Measurements from ENCODE around the gene WDPCP.

The WDPCP gene

GRCh38 chr2:63261137-63261621 lies 327.1 kb downstream of the WDPCP start:
- no peak for TF ChIP-seq CTCF (IDR thresholded peaks at IDR 0.05; ENCODE audit: borderline replicate concordance, control extremely low read depth, extremely low read depth, insufficient read depth, missing control alignments)
- DNase-seq (ENCODE audit: low spot score), result no peak
- in situ Hi-C loops (cut with MboI; ENCODE audit: low sequenced_read_pairs, unreplicated experiment), result no loop called here

GRCh38 chr2:63257473-63257872 lies 330.8 kb downstream of the WDPCP start:
- no peak for TF ChIP-seq CTCF (IDR thresholded peaks at IDR 0.05; ENCODE audit: borderline replicate concordance, control extremely low read depth, extremely low read depth, insufficient read depth, missing control alignments)
- in situ Hi-C loops (cut with MboI; ENCODE audit: low sequenced_read_pairs, unreplicated experiment), result no loop called here
- peak; percentile 10 for DNase-seq (ENCODE audit: low spot score)

GRCh38 chr2:63249161-63249560 lies 339.1 kb downstream of the WDPCP start:
- DNase-seq (ENCODE audit: low spot score), result no peak
- in situ Hi-C loops (cut with MboI; ENCODE audit: low sequenced_read_pairs, unreplicated experiment), result no loop called here
- no peak for TF ChIP-seq CTCF (IDR thresholded peaks at IDR 0.05; ENCODE audit: borderline replicate concordance, control extremely low read depth, extremely low read depth, insufficient read depth, missing control alignments)

- in situ Hi-C loops (cut with MboI; ENCODE audit: low sequenced_read_pairs, unreplicated experiment), result no loop called here
- TF ChIP-seq CTCF (IDR thresholded peaks at IDR 0.05; ENCODE audit: borderline replicate concordance, control extremely low read depth, extremely low read depth, insufficient read depth, missing control alignments), result no peak
- DNase-seq (ENCODE audit: low spot score), result no peak
Measured at GRCh38 chr2:63242747-63243146, 345.5 kb downstream of the WDPCP start.

- no peak for TF ChIP-seq CTCF (IDR thresholded peaks at IDR 0.05; ENCODE audit: borderline replicate concordance, control extremely low read depth, extremely low read depth, insufficient read depth, missing control alignments)
- in situ Hi-C loops (cut with MboI; ENCODE audit: low sequenced_read_pairs, unreplicated experiment), result no loop called here
- no peak for DNase-seq (ENCODE audit: low spot score)
Measured at GRCh38 chr2:63225964-63226686, 362.2 kb downstream of the WDPCP start.

GRCh38 chr2:63218800-63219526 lies 369.3 kb downstream of the WDPCP start:
- no peak for TF ChIP-seq CTCF (IDR thresholded peaks at IDR 0.05; ENCODE audit: borderline replicate concordance, control extremely low read depth, extremely low read depth, insufficient read depth, missing control alignments)
- DNase-seq (ENCODE audit: low spot score), result no peak
- in situ Hi-C loops (cut with MboI; ENCODE audit: low sequenced_read_pairs, unreplicated experiment), result no loop called here
